Calu3 (cell line): ENCODE results near the gene MRPS18A. TPM values are rescaled to one million over a fixed set of nuclear protein-coding genes. Genes with fewer than 3 reads are reported as not detected.
A peak's percentile ranks its signal among the peaks of the same experiment; 100 is the strongest.

Experiments
- BruUV-seq: library from RNA; stranded (reverse); fragments of 400-500 nt; replicated peaks from 2 replicates; lab custom pipeline; 2021; lab: Mats Ljungman, UMichigan
- CTCF ChIA-PET: fragments of 300-600 bp; sonication (Branson Sonifier 250); formaldehyde crosslinking; loops from one replicate; lab custom pipeline; 2022; ENCODE audit warnings: antibody characterized with exemption; lab: Charles Lee
- DNase-seq: peaks from one replicate; pipeline ENCODE4 v3.0.0; 2022
- H3K27ac Mint-ChIP-seq: one replicate; pipeline ENCODE4 v1.8.0; 2022; ENCODE audit warnings: mixed read lengths; ENCODE audit not compliant: unreplicated experiment
- H3K27me3 Mint-ChIP-seq: one replicate; pipeline ENCODE4 v1.8.0; 2022; ENCODE audit warnings: mixed read lengths; ENCODE audit not compliant: unreplicated experiment
- H3K36me3 Mint-ChIP-seq: one replicate; pipeline ENCODE4 v1.8.0; 2022; ENCODE audit warnings: mild to moderate bottlenecking, moderate library complexity, mixed read lengths; ENCODE audit not compliant: insufficient read depth, unreplicated experiment
- H3K4me1 Mint-ChIP-seq: one replicate; pipeline ENCODE4 v1.8.0; 2022; ENCODE audit warnings: mild to moderate bottlenecking, low read depth, mixed read lengths; ENCODE audit not compliant: unreplicated experiment
- H3K4me3 Mint-ChIP-seq: one replicate; pipeline ENCODE4 v1.8.0; 2022; ENCODE audit warnings: mild to moderate bottlenecking, low read depth, moderate library complexity, mixed read lengths; ENCODE audit not compliant: unreplicated experiment
- H3K9me3 Mint-ChIP-seq: one replicate; pipeline ENCODE4 v1.8.0; 2022; ENCODE audit warnings: low read depth, mixed read lengths; ENCODE audit not compliant: unreplicated experiment
- intact Hi-C: fragments of 100-400 bp; cut with micrococcal nuclease; formaldehyde crosslinking; loops from one replicate; pipeline ENCODE4 v1.10.0; 2022; ENCODE audit not compliant: unreplicated experiment
- total RNA-seq: library from RNA; stranded (reverse); gene quantifications from 2 replicates; pipeline ENCODE4 v1.2.3, GENCODE V29; 2022
- TF ChIP-seq, protein P1 (sequence below): fragments of 200-600 bp; IDR thresholded peaks from one replicate; pipeline ENCODE4 v1.8.0; 2022; ENCODE audit warnings: antibody characterized with exemption; ENCODE audit not compliant: unreplicated experiment

Gene MRPS18A
- total RNA-seq, 1 experiment from 2014 or later = 88.8 TPM

DNA sequence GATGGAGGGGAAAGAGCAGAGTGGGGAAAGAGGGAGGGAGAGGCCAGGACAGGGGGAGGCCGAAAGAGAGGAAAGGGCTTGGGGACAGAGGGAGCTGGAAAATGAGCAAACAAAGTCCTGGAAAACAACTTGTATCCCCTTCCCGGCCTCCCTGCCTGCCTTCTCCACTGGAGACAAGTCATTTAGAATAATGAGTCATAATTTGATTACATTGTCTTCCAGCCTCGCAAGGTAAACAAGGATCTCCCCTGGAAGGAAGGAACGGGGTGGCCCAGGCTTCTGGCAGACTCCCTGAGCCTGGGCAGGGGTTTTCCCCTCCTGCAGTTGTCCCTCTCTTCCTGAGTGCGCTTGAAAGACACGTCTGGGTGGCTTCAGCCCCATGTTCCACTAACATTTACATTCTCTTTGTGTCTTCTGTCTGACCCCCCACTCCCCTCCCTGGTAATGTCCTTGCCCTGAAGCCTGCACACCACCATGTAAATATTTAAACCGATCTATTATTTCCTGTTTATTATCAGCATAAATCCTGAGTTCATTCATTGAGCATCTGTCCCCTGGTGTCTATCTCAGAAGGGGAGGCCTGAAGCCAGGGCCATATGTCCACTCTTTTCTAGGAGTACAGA is 12.1 kb upstream of the MRPS18A start:
- DNase-seq = peak; percentile 85
- H3K4me1 Mint-ChIP-seq = peaks cover 69% of the 10 kb centered on the region
- H3K27ac Mint-ChIP-seq = peak overlapping the region; percentile 74
- TF ChIP-seq, protein P1, sequence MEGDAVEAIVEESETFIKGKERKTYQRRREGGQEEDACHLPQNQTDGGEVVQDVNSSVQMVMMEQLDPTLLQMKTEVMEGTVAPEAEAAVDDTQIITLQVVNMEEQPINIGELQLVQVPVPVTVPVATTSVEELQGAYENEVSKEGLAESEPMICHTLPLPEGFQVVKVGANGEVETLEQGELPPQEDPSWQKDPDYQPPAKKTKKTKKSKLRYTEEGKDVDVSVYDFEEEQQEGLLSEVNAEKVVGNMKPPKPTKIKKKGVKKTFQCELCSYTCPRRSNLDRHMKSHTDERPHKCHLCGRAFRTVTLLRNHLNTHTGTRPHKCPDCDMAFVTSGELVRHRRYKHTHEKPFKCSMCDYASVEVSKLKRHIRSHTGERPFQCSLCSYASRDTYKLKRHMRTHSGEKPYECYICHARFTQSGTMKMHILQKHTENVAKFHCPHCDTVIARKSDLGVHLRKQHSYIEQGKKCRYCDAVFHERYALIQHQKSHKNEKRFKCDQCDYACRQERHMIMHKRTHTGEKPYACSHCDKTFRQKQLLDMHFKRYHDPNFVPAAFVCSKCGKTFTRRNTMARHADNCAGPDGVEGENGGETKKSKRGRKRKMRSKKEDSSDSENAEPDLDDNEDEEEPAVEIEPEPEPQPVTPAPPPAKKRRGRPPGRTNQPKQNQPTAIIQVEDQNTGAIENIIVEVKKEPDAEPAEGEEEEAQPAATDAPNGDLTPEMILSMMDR = no peak
- H3K27me3 Mint-ChIP-seq = no peaks in the 10 kb centered on the region
- H3K4me3 Mint-ChIP-seq = peak overlapping the region; percentile 36
- H3K36me3 Mint-ChIP-seq = peaks cover 41% of the 10 kb centered on the region
- H3K9me3 Mint-ChIP-seq = no peaks in the 10 kb centered on the region
- CTCF ChIA-PET = interaction anchor here (1.0 to 1.3 kb wide), 2 partner anchors 18 to 70 kb away, joined by 3 to 4 read pairs; partner anchors contain the start of gene GTPBP2
- intact Hi-C loops = loop anchor here (5.0 kb wide), 1 partner anchor 32 kb away; no protein-coding TSS in a partner anchor
- no TSS peak for BruUV-seq

DNA sequence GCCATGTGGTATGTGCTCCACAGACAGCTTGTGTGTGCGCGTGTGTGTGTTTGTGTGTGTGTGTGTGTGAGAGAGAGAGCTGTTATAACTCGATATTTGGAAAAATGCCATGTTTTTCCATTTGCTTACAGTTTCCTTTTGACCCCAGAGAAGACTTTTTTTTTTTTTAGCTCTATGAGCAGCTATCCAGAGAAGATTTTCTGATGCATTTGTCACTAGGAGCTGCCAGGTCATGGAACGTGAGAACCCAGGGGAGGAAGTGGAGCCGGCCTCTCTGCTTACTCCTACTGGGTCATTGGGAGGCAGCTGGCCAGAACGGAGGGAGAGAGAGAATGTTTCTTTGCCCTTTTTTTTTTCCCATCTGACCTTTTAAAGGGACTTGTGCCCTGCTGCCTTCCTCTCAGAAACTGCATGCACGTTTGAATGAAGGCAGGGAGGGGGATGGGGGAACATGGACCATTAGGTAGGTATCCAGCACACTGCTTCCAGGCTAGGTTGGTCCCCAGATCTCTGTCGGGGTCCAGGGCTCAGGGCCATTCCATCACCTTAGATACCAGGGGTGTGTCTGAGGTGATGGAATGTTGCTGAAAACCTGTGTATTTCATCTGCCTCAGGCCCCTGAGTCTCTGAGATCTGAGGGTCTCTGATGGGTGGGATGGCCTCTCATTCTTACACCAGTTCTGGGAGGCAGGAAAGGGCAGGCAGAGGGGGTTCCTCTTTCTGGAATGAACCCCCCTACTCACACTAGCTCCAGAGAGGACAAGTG is 11.2 kb upstream of the MRPS18A start:
- peak overlapping the region; percentile 36 for H3K4me3 Mint-ChIP-seq
- H3K27ac Mint-ChIP-seq = peak overlapping the region; percentile 74
- H3K4me1 Mint-ChIP-seq = peaks cover 62% of the 10 kb centered on the region
- no TSS peak for BruUV-seq
- no peaks in the 10 kb centered on the region for H3K27me3 Mint-ChIP-seq
- CTCF ChIA-PET = interaction anchor here (0.6 to 1.3 kb wide), 5 partner anchors 12 to 323 kb away, joined by 3 to 4 read pairs (median 3); partner anchors contain the start of gene GTPBP2
- peaks cover 39% of the 10 kb centered on the region for H3K36me3 Mint-ChIP-seq
- TF ChIP-seq, protein P1 = no peak
- intact Hi-C loops = no loop called here
- no peaks in the 10 kb centered on the region for H3K9me3 Mint-ChIP-seq
- peak; percentile 58 for DNase-seq

DNA sequence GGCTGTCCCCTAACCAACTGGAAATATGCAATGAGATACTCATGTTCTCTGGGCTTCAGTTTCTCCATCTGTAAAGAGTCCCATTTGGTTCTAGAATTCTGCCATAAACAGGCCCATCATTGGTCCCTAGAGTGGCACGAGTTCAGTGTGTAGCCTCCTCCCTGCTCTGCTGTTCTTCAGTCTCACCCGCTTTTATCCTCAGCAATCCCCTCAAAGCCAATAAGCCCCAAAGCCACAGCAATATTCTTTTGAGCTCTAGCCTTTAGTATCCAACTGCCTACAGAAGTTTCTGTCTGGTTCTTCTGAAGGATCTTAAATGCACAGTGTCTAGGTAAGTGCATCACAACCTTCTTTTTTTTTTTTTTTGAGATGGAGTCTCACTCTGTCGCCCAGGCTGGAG is 9.8 kb upstream of the MRPS18A start:
- intact Hi-C loops = no loop called here
- peak overlapping the region; percentile 28 for H3K27ac Mint-ChIP-seq
- H3K36me3 Mint-ChIP-seq = peaks cover 27% of the 10 kb centered on the region
- no peak overlapping the region for H3K4me3 Mint-ChIP-seq
- no TSS peak for BruUV-seq
- CTCF ChIA-PET = no interaction called here
- TF ChIP-seq, protein P1 = no peak
- H3K4me1 Mint-ChIP-seq = peaks cover 51% of the 10 kb centered on the region
- no peak for DNase-seq
- H3K27me3 Mint-ChIP-seq = no peaks in the 10 kb centered on the region
- H3K9me3 Mint-ChIP-seq = no peaks in the 10 kb centered on the region

DNA sequence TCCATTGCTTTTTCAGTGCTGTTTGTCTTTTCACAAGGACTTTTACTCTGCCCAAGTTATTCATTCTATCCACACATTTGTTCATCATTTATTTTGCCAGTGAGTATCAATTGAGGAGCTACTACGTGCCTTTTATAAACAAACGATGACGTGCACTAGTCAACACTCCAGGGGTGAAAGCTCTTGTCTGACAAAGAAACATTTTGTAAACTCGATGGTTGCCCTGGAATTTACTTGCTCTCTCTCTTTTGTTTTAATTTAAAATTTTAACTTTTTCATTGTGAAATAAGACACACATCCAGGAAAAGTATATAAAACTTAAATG is 8.3 kb upstream of the MRPS18A start:
- BruUV-seq = no TSS peak
- DNase-seq = no peak
- Mint-ChIP-seq H3K27me3 (no peaks in the 10 kb centered on the region), H3K4me3 (peak overlapping the region; percentile 33), H3K27ac (peak overlapping the region; percentile 81), H3K36me3 (peaks cover 25% of the 10 kb centered on the region), H3K4me1 (peaks cover 45% of the 10 kb centered on the region), H3K9me3 (no peaks in the 10 kb centered on the region)
- CTCF ChIA-PET = interaction anchor here (0.8 to 2.1 kb wide), 9 partner anchors 9 to 383 kb away, joined by 3 to 12 read pairs (median 4); partner anchors contain the start of gene VEGFA
- intact Hi-C loops = no loop called here
- TF ChIP-seq, protein P1 = no peak
